Measurements from ENCODE around the gene OR6C2.

Gene OR6C2

GRCh38 chr12:55501601-55502000, 57.7 kb downstream of the OR6C2 start:
- no peak for TF ChIP-seq REST (IDR thresholded peaks at IDR 0.05; ENCODE audit: low read depth)
- TF ChIP-seq ZBTB7A (IDR thresholded peaks at IDR 0.05; ENCODE audit: low read depth), result no peak
- TF ChIP-seq FOXM1 (IDR thresholded peaks at IDR 0.05; ENCODE audit: borderline replicate concordance, low read depth), result no peak
- no peak for TF ChIP-seq EGR1 (IDR thresholded peaks at IDR 0.05)
- no peak for TF ChIP-seq TCF12 (IDR thresholded peaks at IDR 0.05; ENCODE audit: low read depth)
- TF ChIP-seq, protein P1, sequence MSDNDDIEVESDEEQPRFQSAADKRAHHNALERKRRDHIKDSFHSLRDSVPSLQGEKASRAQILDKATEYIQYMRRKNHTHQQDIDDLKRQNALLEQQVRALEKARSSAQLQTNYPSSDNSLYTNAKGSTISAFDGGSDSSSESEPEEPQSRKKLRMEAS (IDR thresholded peaks at IDR 0.05), result no peak
- TF ChIP-seq TAF1 (IDR thresholded peaks at IDR 0.05; ENCODE audit: low read depth), result no peak
- TF ChIP-seq CREB1 (IDR thresholded peaks at IDR 0.05; ENCODE audit: low read depth), result no peak
- no peak for TF ChIP-seq EP300 (IDR thresholded peaks at IDR 0.05; ENCODE audit: borderline replicate concordance)
- no peak for TF ChIP-seq RAD21 (IDR thresholded peaks at IDR 0.05; ENCODE audit: low read depth)
- no peak for TF ChIP-seq TEAD4 (IDR thresholded peaks at IDR 0.05)
- no peak for TF ChIP-seq CEBPB (IDR thresholded peaks at IDR 0.05)
- no peak for TF ChIP-seq NFIC (IDR thresholded peaks at IDR 0.05)

Measured in Ishikawa (cell line).